Activated T-cell treated with anti-CD3 and anti-CD28 coated beads for 1 hour (primary cell): Measurements from ENCODE around the gene KCNJ6.
A peak's percentile ranks its signal among the peaks of the same experiment; 100 is the strongest.
"Not testable (repeated sequence)": the region's sequence is repeated elsewhere in the genome, so short reads cannot be mapped to it uniquely, and the experiment has no call there.

Experiments
- DNase-seq: peaks from one replicate; pipeline ENCODE4 v3.0.0-alpha.2; 2020; ENCODE audit warnings: low read depth

KCNJ6 gene

GRCh38 chr21:37734846-37735245, 181.4 kb downstream of the KCNJ6 start:
- DNase-seq = no peak

GRCh38 chr21:37732927-37733326, 183.3 kb downstream of the KCNJ6 start:
- no peak for DNase-seq

DNA sequence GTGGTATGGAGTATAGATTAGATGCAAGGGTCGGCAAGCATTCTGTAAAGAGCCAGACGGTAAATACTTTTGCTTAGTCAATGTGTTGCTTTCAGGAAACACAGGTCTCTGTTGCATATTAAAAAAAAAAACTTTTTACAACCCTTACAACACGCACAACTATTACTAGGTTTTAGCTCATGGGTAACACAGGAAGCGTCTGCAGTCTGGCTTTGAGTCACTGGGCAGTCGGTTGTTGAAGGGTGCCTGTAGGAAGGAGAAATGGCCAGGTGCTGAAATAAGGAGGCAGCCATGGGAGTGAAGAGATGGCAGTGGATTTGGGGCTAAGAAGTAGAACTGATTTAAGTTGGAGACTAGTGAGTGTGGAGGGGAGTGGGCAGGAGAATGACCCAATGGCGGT, 192.1 kb downstream of the KCNJ6 start:
- no peak for DNase-seq

DNA sequence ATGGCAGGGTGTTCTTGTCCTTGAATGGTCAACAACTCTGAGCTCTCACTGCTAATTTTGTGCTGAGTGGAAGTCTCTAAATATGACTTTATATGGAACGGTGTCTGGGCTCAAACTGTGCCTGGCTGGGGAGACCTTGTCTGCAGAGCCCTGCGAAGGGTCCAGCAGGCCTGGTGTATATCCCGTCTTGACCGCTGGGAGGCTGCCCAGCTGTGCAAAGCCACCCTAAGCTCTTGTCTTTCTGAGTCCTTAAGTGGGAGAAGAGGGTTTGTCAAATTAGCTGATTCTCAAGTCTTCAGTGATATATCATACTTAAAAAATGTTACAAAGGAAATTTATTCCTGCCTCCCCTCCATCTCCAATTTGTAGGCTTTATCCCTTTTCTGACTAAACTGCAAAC, 198.7 kb downstream of the KCNJ6 start:
- DNase-seq = no peak

DNA sequence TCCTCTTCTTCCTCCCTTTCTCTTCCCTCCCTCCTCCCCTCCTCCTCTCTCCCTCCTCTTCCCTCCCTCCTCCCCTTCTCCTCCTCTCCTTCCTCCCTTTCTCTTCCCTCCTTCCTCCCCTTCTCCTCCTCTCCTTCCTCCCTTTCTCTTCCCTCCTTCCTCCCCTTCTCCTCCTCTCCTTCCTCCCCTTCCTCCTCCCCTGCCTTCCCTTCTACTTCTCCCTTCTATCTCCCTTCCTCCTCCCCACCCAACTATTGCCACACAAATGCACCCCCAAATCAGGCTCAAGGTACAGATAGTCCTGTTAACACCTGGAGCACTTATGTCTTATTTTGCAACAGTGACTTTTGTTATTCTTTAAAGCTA, 203.7 kb downstream of the KCNJ6 start:
- DNase-seq = not testable (repeated sequence)

DNA sequence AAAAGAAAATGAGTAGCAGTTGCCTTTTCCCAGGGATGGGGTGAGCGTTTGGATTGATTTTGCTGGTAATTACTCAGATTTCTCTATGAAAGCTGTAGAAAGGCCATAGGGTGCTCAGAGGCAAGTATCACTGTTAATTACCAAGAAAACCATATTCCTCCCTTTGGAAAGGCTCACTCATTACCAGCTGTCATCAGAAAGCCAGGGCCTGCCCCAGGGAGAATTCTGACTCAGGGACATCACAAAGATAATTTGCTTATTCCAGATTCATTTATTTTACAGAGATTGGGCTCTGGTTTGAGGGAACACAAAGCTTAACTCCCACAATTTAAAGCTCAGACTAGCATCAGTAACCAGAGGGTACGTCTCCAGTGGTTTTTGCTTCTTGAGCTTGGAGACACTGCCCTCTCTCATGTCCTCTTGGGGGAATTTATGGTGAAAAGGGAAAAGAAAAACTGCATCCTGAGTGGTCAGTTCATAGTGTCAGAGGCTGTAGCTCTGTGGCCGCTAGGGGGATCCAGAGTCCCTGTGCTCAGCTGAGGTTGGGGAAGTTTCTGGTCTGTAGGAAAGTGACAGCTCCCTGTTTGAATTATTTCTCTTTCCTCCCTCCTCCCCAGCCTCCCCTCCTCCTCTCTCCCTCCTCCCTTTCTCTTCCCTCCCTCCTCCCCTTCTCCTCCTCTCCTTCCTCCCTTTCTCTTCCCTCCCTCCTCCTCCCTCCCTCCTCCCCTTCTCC, 204.3 kb downstream of the KCNJ6 start:
- DNase-seq = peak; percentile 2

DNA sequence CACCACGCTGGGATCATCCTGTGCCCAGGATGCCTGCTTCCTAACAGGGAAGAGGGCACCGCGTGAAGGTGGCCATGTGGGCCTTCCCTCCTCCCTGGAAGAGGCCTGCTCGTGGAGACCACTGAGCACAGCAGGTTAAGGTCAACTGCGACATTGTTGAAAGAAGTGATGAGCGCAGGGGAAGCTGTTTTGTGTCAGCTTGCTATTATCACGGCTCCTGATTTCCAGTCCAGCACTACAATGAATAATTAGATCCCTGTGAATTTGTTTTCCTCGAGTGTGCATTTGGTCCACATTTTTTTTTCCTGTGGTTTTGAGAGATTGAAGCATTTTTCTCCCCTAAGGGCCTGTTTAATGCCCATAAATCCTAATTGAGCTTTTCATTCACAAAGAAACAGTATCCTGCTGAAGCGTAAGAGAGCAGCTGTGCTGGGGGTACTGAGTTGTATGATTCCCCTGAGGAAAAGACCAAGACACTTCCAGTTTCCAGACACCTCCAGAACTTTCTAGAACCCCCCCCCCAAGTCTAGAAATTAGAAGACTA, 204.9 kb downstream of the KCNJ6 start:
- no peak for DNase-seq

DNA sequence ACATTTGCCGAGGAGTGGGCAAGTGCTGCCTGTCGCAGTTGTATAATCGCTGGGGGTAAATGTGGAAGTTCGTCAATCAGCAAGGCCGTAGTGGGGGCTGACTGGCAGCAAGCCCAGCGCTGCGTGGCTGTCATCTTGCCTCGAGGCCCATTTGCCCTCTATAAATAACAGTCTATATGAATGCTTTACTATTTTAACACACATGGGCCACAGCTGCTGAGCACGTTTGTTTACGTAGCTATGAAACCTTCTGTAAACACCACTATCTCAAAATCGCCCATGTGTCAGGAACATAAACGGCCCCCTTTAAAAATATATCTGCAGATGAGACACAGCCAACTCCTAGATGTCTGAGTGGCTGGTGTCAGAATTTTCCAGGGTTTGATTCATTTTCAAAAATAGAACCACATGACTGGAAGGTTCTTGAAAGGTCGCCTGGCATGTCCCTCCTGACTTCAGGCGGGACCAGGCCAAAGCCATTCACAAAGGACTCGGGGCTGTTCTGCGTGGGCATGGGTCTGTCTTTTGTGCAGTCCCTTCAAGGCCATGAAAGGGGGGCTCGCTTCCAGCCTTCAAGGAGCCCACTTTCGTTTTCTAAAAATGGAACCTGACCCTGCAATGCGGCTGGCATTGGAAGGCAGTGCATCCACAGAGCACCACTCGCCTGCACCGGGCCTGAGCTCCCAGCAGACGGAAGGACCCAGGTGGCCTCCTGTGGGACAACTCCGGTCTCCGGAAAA, 205.5 kb downstream of the KCNJ6 start:
- no peak for DNase-seq

- DNase-seq = no peak
Observed at GRCh38 chr21:37704751-37705150, 211.5 kb downstream of the KCNJ6 start.

- no peak for DNase-seq
Observed at GRCh38 chr21:37702241-37702640, 214.0 kb downstream of the KCNJ6 start.

DNA sequence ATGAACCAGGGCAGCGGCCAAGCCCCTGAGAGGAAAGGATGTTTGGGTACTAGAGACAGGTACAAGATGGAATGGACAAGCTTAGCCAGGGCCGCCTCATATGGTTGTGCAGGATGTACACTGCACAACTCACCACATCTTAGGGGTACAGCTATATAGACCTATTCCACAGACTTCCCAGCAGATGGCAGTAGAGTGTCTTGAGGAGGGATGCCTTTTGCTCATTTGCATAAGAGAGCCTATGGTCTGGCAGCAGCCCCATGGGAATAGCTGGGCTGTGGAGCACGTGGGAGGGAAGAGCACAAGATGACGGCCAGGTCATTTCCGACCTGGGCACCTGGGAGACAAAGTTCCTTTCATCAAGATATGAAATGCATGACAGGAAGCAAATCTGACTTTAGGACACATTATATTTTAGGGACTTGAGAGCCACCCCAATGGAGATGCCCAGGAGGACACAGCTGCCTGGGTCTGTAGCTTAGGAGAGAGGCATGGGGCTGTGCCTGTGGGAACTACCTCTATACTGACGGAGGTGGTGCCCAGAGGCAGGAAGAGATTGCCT, 215.5 kb downstream of the KCNJ6 start:
- no peak for DNase-seq

- DNase-seq = no peak
Observed at GRCh38 chr21:37699024-37699775, 217.1 kb downstream of the KCNJ6 start.

DNA sequence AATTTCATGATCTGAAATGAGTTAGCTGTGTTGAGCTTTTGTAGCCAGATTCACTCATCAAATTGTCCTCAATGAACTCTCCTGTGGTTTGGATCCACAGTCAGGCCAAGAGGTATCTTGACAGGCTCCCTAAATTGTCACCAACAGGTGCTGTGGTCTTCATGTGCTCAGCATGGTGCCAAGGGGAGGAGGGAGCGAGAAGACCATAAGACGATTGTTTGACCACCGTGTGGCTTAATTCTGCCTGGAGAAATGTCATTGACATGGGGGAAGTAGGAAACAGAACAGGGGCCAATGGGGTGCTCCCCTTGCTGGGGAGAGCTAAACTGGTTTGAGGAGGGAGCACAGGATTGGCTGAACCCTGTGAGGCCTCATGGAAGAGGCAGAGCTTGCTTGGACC, 219.3 kb downstream of the KCNJ6 start:
- DNase-seq = no peak

DNA sequence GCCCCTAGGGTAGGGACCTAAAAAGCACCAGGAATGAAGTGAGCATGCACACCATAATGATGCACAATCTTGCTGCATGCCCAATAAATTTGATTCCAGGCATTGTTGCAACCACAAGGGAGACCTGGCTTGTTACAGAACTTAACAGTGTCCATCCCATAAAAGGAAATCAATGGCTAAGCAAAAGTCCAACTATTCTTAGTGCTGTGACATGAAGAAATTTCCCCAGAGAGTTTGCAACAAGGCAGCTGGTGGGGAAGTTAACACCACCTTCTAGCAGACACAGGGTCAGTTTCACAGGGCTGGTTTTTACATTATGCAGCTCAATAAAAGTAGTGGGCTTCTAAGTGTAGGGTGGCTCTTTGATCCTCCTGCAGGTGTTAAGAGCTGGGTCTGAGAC, 221.1 kb downstream of the KCNJ6 start:
- no peak for DNase-seq

DNA sequence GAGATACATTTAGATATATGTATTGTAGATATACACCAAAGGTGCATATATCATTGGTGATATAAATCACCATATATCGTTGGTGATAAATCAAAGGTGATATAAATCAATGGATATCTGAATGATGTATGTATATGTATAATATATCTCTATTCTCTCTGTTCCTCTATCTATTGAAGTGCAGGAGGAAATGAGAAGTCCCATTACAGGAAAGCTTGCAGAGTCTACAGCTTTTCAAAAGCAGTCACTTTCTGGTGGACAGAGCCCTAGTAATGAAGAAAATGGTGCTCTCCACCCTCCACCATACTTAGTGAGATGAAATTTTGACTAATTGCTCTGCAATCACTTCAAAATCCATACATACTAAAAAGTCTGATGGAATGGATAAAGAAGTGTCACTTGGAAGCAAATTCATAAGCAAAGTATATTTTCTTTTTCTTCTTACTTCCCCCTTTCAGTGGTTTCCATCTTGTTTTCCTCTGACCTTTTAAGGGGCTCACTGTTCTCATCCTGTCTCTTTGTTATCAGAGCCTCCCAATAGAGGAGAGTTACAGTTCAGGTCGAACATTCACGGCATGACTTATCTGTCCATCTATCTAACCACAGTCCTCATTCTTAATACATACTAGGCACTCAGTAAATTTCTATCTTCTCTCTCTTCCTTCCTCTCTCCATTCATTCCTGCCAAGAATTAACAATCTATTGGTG, 227.2 kb downstream of the KCNJ6 start:
- no peak for DNase-seq

DNA sequence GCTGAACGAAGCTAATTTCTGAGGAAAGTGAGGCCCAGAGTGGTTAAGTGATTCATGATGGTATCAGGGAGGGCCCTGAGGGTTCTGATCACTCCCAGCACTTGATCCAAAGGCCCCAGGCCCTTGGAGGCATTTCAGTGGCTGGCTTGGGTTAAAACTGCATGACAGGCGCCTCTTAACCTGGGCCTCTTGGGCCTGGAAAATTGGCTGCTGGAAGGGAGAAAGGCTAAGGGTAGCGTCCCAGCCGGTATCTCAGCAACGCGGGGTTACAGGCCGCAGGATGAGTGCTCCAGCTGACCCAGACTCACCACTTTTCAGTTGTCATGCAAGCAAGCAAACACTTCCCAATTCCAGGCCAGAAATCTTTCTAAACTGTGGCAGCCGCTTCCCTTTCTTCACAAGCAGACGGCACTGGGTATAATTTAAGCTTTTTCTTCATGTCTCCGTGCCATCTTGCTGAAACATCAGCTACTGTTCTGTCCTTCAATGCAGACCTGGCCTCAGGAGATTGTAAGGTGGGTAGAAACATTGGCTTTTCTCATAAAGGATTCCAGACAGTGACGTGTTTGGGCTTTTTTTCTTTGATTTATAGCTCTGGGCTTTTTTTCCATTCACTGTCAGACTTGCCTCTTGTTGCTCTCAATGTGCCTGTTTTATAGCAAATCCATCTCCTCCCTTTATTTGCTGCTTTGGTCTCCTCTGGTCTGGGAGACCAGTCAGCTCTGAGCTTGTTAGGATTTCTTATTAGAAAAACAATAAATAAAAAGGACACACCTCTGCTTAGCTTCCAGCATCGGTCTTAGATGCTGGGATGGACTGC, 229.1 kb downstream of the KCNJ6 start:
- no peak for DNase-seq

DNA sequence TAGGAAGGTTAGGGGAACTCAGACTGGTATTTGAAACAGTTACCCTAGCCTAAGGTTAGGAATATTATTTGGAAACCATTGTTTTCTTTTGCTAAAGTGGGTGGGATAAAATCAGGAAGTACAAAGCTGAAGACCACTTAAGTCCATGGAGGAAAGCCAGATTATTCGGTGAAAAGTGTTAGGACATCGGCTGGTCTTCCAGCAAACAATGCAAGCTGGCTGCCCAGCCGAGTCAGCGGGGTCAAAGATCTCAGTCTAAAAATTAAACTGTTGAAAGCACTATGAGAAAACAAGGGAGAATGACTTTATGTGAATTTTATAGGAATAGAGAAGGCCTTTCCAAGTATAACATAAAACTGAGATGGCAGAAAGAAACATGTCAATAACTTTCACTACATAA, 231.7 kb downstream of the KCNJ6 start:
- DNase-seq = no peak

- DNase-seq = no peak
Observed at GRCh38 chr21:37684115-37684493, 232.2 kb downstream of the KCNJ6 start.

DNA sequence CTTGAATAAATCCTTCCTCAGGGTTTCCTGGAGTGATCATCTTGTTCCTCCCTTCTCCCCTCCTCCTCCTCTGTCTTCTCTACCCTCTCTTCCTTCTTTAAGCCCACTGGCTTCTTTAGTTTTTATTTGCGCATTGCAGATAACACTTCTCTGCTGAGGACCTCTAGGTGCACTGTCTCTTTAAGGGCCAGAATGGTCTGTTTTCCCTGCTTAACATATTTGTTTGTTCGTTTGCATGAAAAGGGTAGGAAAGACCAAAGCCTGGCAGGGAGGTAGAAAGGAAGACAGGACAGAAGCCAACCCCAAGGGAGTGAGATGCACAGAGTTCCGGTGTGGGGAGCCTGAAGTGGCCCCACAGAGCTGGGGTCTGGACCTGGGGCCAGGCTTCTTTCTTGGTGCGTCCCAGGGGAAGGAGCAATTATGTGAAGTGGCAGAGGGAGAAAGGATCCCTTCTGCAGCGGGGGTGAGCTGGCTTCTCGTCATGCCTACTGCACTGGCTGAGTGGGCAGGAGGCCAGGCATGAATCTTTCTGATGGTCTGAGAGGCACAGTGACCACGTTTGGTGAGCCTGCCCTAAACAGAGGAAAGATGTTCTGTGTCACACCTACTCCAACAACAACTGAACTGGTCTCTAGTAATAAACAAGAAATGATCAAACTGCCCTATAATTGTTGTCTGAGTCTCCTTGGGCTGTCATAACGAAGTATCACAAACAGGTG, 232.7 kb downstream of the KCNJ6 start:
- DNase-seq = no peak

DNA sequence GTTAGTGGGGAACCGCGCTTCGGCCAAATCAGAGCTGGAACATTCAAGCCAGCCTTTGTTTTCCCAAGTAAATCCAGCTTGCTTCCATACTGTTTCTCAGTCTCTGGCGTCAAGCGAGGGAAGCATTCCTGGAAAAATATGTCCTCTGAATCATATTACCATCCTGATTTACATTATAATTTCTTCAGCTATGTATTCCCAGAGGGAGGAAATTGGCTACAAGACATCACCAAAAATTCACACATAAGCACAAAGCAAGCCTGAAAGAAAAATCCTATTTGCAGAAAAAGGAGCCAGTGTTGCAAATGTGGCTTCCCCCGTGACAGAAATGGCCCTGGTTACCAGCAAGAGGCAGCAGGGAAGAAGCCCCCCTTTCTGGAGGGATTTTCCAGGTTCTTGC, 233.3 kb downstream of the KCNJ6 start:
- no peak for DNase-seq
